Measurements from ENCODE around the gene TIPRL.
A peak's percentile ranks its signal among the peaks of the same experiment; 100 is the strongest.

The TIPRL gene

GRCh38 chr1:168138134-168138533, 40.6 kb upstream of the TIPRL start:
- no peak overlapping the region for H3K4me3 ChIP-seq (ENCODE audit: severe bottlenecking)
- peaks cover 12% of the 10 kb centered on the region for H3K4me1 ChIP-seq (ENCODE audit: insufficient read depth, poor library complexity, severe bottlenecking)
- TF ChIP-seq CTCF (IDR thresholded peaks at IDR 0.05; ENCODE audit: poor library complexity, severe bottlenecking), result no peak
- ATAC-seq (ENCODE audit: low read depth) (0 out of 3 replicates have a peak, but pooled peaks have one; percentile 5), DNase-seq (ENCODE audit: low spot score) (no peak)
- H3K27ac ChIP-seq (ENCODE audit: poor library complexity, severe bottlenecking), result peak overlapping the region; percentile 64
- no peaks in the 10 kb centered on the region for H3K27me3 ChIP-seq (ENCODE audit: insufficient read depth, poor library complexity, severe bottlenecking)
- H3K36me3 ChIP-seq (ENCODE audit: low read depth), result peaks cover 7% of the 10 kb centered on the region
- H3K9me3 ChIP-seq (ENCODE audit: severe bottlenecking), result no peaks in the 10 kb centered on the region

DNA sequence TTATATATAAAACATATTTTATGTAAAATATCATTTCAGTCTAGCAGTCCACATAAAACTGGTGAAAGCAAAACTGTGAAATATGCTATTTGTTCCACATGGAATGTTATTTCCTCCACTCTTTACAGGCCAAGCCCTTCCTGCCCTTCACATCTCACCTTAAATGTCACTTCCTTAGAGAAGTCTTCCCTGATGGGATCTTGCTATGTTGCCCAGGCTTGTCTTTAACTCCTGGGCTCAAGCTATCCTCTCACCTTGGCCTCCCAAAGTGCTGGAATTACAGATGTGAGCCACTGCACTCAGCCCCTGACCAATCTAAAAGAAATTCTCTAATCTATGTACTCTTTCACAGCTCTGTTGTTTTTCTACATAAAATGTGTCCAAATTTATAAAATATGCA, 39.7 kb upstream of the TIPRL start:
- DNase-seq (ENCODE audit: low spot score), result no peak
- no peak for ATAC-seq (ENCODE audit: low read depth)
- Histone ChIP-seq H3K27me3 (ENCODE audit: insufficient read depth, poor library complexity, severe bottlenecking) (no peaks in the 10 kb centered on the region), H3K9me3 (ENCODE audit: severe bottlenecking) (no peaks in the 10 kb centered on the region), H3K4me3 (ENCODE audit: severe bottlenecking) (no peak overlapping the region), H3K4me1 (ENCODE audit: insufficient read depth, poor library complexity, severe bottlenecking) (peaks cover 12% of the 10 kb centered on the region), H3K27ac (ENCODE audit: poor library complexity, severe bottlenecking) (no peak overlapping the region), H3K36me3 (ENCODE audit: low read depth) (no peaks in the 10 kb centered on the region)
- TF ChIP-seq CTCF (IDR thresholded peaks at IDR 0.05; ENCODE audit: poor library complexity, severe bottlenecking), result no peak

DNA sequence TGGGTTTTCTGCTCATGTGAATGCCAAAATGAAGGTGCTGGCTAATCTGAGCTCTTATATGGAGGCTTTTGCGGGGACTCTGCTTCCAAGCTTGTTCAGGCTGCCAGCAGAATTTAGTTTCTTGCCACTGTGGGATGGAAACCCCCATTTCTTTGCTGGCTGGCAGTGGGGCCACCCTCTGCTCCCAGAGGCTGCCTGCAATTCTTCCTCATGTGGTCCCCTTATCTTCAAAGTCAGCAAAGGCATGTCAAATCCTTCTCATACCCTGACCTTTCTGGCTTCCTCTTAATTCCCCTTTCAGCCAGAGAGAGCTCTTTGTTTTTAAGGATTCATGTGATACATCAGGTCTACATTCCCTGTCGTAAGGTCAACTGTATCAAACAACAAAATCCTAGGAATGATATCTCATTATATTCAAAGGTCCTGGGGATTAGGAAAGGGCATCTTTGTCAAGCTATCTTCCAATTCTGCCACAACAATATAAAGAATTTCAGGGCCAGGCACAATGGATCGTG, 36.8 kb upstream of the TIPRL start:
- H3K9me3 ChIP-seq (ENCODE audit: severe bottlenecking), result no peaks in the 10 kb centered on the region
- no peaks in the 10 kb centered on the region for H3K27me3 ChIP-seq (ENCODE audit: insufficient read depth, poor library complexity, severe bottlenecking)
- DNase-seq (ENCODE audit: low spot score), result no peak
- H3K27ac ChIP-seq (ENCODE audit: poor library complexity, severe bottlenecking), result no peak overlapping the region
- ATAC-seq (ENCODE audit: low read depth), result no peak
- H3K4me1 ChIP-seq (ENCODE audit: insufficient read depth, poor library complexity, severe bottlenecking), result peaks cover 12% of the 10 kb centered on the region
- H3K36me3 ChIP-seq (ENCODE audit: low read depth), result no peaks in the 10 kb centered on the region
- no peak overlapping the region for H3K4me3 ChIP-seq (ENCODE audit: severe bottlenecking)
- no peak for TF ChIP-seq CTCF (IDR thresholded peaks at IDR 0.05; ENCODE audit: poor library complexity, severe bottlenecking)

- DNase-seq (ENCODE audit: low spot score) (peak; percentile 71), ATAC-seq (ENCODE audit: low read depth) (peak; percentile 99)
- Histone ChIP-seq H3K4me3 (ENCODE audit: severe bottlenecking) (no peak overlapping the region), H3K9me3 (ENCODE audit: severe bottlenecking) (no peaks in the 10 kb centered on the region), H3K4me1 (ENCODE audit: insufficient read depth, poor library complexity, severe bottlenecking) (no peaks in the 10 kb centered on the region), H3K27me3 (ENCODE audit: insufficient read depth, poor library complexity, severe bottlenecking) (no peaks in the 10 kb centered on the region), H3K27ac (ENCODE audit: poor library complexity, severe bottlenecking) (no peak overlapping the region), H3K36me3 (ENCODE audit: low read depth) (no peaks in the 10 kb centered on the region)
- TF ChIP-seq CTCF (IDR thresholded peaks at IDR 0.05; ENCODE audit: poor library complexity, severe bottlenecking), result peak; percentile 80
These were observed 33.3 kb upstream of the TIPRL start for GRCh38 chr1:168145184-168146159.

GRCh38 chr1:168146160-168146539, 32.6 kb upstream of the TIPRL start:
- ATAC-seq (ENCODE audit: low read depth) (no peak), DNase-seq (ENCODE audit: low spot score) (no peak)
- Histone ChIP-seq H3K4me1 (ENCODE audit: insufficient read depth, poor library complexity, severe bottlenecking) (no peaks in the 10 kb centered on the region), H3K9me3 (ENCODE audit: severe bottlenecking) (no peaks in the 10 kb centered on the region), H3K27ac (ENCODE audit: poor library complexity, severe bottlenecking) (no peak overlapping the region), H3K4me3 (ENCODE audit: severe bottlenecking) (no peak overlapping the region), H3K36me3 (ENCODE audit: low read depth) (no peaks in the 10 kb centered on the region), H3K27me3 (ENCODE audit: insufficient read depth, poor library complexity, severe bottlenecking) (no peaks in the 10 kb centered on the region)
- no peak for TF ChIP-seq CTCF (IDR thresholded peaks at IDR 0.05; ENCODE audit: poor library complexity, severe bottlenecking)

Measured in RWPE2 (cell line).